ENCODE measurements around the gene CHRNG. TPM values are rescaled to one million over a fixed set of nuclear protein-coding genes. Genes with fewer than 3 reads are reported as not detected.

CHRNG gene
- total and polyA plus RNA-seq, 8 donors, result 0.07 to 0.35 (median 0.13) TPM; not detected in 4

- ATAC-seq, result no peak
- no peak overlapping the region for H3K4me3 ChIP-seq
- H3K27ac ChIP-seq, result no peak overlapping the region
- H3K4me1 ChIP-seq, result no peaks in the 10 kb centered on the region
- no peak for TF ChIP-seq CTCF (IDR thresholded peaks at IDR 0.05)
- H3K36me3 ChIP-seq, result no peaks in the 10 kb centered on the region
- no peaks in the 10 kb centered on the region for H3K9me3 ChIP-seq
- peaks cover 11 to 51% of the 10 kb centered on the region in 2 donors for H3K27me3 ChIP-seq
- peak in 1 of 4 donors; percentile 71 for DNase-seq
- intact Hi-C loops (cut with DNase I), result no loop called here
These were observed 46.4 kb upstream of the CHRNG start for GRCh38 chr2:232492963-232493700.

GRCh38 chr2:232493701-232494474, 45.6 kb upstream of the CHRNG start:
- H3K36me3 ChIP-seq, result no peaks in the 10 kb centered on the region
- DNase-seq (peak in 1 of 4 donors; percentile 55), ATAC-seq (no peak)
- no peaks in the 10 kb centered on the region for H3K4me1 ChIP-seq
- intact Hi-C loops (cut with DNase I), result no loop called here
- no peak for TF ChIP-seq CTCF (IDR thresholded peaks at IDR 0.05)
- H3K9me3 ChIP-seq, result no peaks in the 10 kb centered on the region
- H3K27me3 ChIP-seq, result peaks cover 3 to 45% of the 10 kb centered on the region in 2 donors
- H3K27ac ChIP-seq, result no peak overlapping the region
- no peak overlapping the region for H3K4me3 ChIP-seq

- no peaks in the 10 kb centered on the region for H3K9me3 ChIP-seq
- no peaks in the 10 kb centered on the region for H3K4me1 ChIP-seq
- no peak overlapping the region for H3K27ac ChIP-seq
- TF ChIP-seq CTCF (IDR thresholded peaks at IDR 0.05), result no peak
- DNase-seq (peak in 1 of 4 donors; percentile 68), ATAC-seq (no peak)
- intact Hi-C loops (cut with DNase I), result no loop called here
- H3K4me3 ChIP-seq, result no peak overlapping the region
- H3K36me3 ChIP-seq, result no peaks in the 10 kb centered on the region
- peaks cover 0 to 38% of the 10 kb centered on the region in 2 donors for H3K27me3 ChIP-seq
These were observed 45.0 kb upstream of the CHRNG start for GRCh38 chr2:232494542-232494941.

GRCh38 chr2:232495292-232495691, 44.2 kb upstream of the CHRNG start:
- intact Hi-C loops (cut with DNase I), result no loop called here
- H3K36me3 ChIP-seq, result no peaks in the 10 kb centered on the region
- no peaks in the 10 kb centered on the region for H3K4me1 ChIP-seq
- peaks cover 0 to 31% of the 10 kb centered on the region in 2 donors for H3K27me3 ChIP-seq
- DNase-seq (no peak), ATAC-seq (no peak)
- no peak overlapping the region for H3K27ac ChIP-seq
- TF ChIP-seq CTCF (IDR thresholded peaks at IDR 0.05), result no peak
- no peak overlapping the region for H3K4me3 ChIP-seq
- no peaks in the 10 kb centered on the region for H3K9me3 ChIP-seq
